ENCODE results near the gene ADAM19.
"Not testable (repeated sequence)": the region's sequence is repeated elsewhere in the genome, so short reads cannot be mapped to it uniquely, and the experiment has no call there.

ADAM19 gene

DNA sequence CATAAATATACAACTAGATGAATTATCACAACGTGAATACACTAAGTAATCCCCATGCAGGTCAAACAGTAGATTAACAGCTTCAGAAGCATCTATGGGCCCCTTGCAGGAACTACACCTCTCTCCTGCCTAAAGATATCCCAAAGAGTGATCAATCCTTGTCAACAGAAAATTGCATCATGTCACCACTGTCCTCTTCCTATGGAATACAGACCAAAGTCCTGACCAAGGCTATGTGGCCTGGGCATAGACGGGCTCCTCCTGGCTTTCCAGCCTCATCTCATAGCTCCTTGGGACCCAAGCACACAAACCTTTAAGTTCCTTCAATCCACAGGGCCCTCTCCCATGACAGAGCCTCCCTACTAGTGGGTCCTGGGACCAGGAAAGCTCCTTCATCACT lies 90.2 kb downstream of the ADAM19 start:
- DNase-seq (ENCODE audit: low spot score): no peak

DNA sequence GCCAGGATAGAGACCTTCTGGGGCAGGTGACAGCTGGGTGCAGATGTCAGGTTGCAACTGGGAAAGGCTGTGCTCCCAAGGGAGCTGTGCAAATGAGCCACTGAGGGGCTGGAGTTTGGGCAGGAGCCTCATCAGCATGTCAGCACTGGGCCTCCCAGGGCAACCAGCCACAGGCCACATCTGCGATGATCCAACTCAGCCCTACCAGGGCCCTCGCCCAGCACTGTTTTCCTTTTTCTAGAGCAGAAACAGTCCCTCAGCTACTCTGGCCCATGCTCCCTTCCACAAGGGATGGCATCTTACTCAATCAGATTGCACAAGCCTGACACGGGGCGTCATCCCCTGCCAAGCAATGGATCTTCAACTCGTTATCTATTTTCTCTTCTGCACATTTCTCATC lies 90.8 kb downstream of the ADAM19 start:
- no peak for DNase-seq (ENCODE audit: low spot score)

DNA sequence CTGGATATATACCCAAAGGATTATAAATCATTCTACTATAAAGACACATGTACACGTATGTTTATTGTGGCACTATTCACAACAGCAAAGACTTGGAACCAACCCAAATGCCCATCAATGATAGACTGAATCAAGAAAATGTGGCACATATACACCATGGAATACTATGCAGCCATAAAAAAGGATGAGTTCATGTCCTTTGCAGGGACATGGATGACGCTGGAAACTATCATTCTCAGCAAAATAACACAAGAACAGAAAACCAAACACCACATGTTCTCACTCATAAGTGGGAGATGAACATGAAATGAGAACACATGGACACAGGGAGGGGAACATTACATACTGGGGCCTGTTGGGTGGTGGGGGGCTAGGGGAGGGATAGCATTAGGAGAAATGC lies 92.9 kb downstream of the ADAM19 start:
- DNase-seq (ENCODE audit: low spot score): not testable (repeated sequence)

DNA sequence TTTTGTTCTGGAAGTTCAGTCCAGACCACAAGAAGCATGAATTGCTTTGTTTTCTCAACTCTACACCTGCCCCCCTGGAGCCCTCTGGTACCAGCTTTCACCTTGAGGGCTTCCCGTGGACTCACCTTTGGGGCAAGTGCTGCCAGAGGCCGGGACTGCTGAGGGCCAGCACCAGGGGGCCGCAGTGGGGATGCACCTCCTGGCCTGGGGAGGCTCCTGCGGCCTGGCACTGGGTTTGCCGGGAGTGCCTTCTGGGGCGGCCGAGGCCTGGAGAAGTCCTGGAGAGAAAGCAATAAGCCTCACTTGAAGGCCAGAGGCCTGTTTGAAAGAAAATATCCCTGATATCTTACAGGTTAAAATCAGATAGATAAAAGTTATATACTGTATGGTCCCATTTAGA lies 93.9 kb downstream of the ADAM19 start:
- no peak for DNase-seq (ENCODE audit: low spot score)

DNA sequence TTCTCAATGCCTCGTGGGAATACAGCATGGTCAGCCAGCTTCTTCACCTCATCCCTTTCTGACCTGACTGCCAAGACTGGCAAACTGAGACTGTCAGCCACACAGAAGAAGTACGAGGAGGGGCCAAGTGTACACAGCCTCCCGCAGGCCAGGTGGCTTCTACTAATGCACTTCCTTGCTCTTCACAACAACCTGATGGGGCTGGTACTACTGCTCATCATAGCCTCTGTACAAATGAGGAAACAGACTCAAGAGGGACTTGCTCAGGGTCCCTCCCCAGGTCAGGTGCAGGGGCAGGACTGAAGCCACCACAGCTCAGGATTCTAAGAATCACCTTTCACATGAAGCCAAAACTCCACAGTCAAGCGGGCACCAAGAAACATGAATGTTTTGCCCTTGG lies 94.3 kb downstream of the ADAM19 start:
- DNase-seq (ENCODE audit: low spot score): no peak

DNA sequence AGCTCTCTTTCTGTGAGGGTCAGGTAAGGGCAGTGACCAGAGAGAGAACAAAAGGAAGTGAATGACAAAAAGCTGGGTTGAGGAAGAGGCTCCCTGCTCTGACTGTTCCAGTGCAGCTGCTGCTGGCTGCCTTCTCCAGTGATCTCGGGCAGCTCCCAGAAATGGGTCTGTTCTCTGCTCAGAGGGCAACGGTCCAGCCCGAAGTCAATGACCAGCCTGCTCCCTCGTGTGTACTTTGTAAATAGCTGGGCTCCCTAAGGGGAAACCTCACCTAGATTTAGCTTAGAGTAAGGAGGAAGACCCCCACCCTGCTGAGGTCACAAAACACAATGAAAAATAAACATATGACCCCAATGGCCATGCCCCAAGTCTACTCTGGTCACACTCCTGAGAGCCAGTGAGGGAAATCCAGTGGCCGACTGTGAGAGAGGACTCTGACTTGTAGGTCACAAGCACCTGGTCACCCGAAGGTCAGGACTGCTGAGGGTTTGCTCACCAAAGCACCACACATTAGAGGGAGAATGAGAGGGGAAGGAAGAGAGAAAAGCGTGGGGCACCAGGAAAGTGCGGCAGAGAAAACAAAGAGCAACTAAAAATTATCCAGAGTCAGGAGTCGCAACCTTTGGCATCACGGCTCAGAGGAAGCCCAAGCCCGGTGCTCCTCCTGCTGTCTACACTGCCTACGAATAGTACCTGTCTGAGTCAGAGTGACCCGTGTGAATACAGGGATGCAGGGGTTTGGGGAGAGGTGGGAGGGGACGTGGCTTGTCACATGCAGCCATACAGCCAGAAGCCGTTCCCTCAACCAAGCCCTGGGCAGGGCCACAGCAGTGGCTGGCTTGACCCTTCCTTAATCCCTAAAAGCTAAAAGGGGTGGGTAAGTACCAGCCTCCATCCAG lies 95.7 kb downstream of the ADAM19 start:
- no peak for DNase-seq (ENCODE audit: low spot score)

DNA sequence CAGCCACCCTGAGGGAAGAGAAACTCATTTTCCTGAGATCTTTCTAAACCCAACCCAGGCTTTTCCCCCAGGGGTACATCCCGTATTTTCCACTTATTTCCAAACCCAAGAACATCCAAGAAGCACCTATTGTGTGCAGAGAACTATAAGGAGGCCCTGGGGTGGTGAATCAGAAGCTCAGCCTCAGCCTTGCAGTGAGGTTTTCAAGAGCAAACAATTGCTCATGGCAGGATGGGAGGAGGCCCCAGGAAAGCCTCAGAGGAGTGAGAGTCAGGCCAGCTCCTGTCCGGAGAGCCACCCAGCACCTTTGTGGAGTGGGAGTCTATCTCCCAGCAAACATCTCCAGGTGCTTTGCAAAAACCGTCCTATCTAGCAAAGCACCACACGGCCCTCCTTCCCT lies 96.4 kb downstream of the ADAM19 start:
- DNase-seq (ENCODE audit: low spot score): no peak

DNA sequence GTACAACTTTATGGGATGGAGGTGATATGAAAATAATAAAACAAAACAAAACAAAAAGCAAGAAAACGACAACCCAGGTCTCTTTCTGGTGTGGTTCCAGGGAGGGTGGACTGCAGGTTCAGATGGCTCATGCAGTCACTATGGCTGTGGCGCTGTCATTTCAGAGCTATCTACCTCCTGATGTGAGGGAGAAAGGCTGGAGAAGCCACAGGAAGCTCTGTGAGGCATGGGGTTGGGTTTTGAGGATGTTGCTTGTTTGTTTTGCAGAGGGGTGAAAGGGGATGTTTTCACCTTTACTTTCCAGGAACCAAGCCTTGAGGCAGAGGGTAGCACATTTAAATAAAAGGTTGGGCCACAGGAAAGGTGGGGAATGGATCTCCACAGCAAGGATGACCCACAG lies 96.8 kb downstream of the ADAM19 start:
- no peak for DNase-seq (ENCODE audit: low spot score)

DNA sequence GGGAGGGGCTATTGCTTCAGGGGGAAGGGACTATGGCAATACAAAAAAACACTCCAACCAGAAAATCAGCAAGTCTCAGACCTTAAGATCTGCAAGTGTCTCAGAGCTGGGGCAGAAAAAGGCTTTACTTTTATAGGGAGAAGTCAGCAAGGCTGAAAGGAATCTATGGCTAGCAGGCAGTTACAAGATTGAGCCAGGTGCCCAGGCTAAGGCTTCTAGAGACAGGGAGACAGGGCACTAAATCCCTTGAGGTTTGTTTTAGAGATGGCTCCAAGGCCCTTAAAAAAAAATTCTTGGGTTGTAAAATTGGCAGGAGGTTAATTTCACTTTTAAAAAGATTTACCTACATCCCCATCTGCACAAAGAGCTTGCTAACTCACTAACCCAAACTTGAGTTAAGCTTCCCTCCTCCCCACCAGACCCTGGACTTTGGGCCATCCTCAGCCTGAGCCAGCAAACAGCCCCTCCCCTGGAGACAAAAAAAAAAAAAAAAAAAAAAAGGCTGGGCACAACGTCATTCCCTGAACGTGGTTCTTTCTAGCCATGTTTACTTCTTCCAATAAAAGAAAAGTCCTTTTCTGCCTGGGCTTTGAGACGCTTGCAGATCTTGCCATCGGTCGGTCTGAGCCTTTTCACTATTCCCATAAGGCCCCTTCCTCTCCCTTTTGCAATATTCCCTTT lies 97.6 kb downstream of the ADAM19 start:
- no peak for DNase-seq (ENCODE audit: low spot score)

DNA sequence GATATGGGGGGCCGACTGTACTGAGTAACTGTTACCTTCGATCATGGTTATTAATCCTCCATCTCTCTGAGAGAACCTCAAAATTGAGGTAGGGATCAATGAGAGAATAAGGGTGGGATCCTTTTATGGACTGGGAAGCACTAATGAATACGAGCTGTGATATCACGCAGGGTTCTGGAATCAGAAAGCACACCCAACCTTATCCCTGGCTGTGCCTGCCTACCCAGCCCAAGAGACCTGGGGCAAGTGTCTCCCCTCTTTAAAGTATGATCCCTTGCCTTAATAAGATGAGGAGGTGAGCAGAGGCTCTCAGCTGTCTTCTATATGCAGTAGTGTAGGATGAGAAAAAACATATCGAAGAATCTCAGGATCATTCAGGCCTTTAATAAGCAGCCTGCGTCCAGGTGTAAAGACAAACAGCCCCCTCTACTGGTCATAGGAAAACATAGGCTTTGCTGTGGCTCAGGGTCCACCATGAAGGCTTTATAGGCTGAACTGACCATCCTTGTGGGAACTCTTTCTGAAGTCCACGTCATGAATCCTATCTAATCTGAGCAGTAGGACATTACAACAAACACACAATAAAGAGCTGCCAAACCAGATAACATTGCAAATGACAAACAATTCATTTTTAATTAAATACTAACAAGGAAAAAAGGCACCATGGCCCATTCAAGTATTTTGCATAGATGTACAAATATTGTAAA lies 98.7 kb downstream of the ADAM19 start:
- peak; percentile 57 for DNase-seq (ENCODE audit: low spot score)

DNA sequence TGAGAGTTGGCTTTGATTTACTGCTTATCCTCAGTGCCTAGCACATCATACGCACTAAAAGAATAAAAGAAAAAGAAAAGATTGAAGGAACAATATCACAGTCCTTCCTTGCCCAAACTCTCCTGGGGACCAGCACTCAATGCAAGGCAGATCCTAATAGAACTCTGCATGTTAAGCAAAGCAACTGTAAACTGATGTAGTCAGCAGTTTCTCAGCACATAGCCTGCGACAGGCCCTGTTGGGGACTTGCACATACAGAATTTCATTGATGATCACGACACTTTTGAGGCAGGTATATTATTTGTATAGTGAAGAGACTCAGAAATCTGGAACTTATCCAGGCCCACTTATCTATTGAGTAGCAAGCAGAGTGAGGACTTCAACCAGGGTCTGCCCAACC lies 100.1 kb downstream of the ADAM19 start:
- no peak for DNase-seq (ENCODE audit: low spot score)

DNA sequence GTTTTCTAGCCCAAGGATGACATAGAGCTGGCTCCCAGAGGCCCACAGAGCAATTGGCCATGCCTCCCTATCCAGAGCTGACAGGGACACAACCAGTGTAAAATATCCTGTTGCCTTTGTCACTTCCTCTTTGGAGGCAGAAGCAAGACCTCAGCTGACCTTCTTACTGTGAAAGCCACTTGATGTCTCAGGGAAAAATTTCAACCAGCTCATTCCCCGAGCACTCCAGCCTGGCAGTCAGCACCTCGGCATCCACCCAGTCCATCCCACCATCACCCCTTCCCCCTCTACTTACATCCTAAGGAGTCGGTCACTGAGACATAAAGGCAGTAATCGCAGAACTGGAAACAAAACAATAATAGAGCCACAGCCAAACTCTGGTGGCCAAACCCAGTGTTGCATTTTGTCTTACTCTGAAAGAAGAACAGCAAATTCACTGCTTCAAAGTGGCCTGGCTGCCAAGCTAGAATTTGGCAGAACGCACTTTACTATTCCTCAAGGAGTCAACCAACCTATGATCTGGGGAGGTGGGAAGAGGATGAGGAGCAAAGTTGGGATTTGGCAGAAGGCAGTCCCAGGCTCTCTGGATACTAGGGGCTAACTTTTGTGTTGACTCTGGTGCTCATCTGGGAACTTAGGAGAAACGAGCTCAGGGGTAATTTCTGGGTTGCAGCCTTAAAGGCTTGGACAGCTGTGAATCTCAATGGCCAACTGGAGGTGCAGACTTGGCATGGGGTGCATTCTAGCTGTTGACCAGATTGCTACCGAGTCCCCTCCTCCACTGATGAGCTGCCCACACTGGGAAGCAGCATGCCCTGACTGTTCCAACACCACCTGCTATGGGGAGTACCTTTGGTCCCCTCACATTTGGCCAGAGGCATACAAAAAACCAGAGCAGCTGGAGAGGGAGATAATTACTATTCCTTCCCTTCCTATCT lies 101.9 kb downstream of the ADAM19 start:
- DNase-seq (ENCODE audit: low spot score): peak; percentile 89

DNA sequence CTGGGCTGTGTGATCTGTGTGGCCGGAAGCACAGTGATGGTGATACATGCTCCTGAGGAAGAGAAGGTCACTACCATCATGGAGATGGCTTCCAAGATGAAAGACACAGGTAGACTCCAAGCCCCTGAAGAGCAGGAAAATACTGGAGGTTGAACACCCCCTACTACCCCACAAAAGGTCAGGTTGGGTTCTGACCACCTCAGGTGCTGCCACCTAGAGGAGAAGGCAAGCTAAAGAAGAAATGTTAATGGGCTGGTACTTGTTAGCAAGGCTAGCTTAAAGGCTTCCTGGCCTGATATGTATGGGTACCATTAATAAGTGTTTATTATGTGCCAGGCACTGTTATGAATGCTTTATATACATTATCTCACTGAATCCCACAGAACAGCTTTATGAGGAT lies 103.9 kb downstream of the ADAM19 start:
- no peak for DNase-seq (ENCODE audit: low spot score)

DNA sequence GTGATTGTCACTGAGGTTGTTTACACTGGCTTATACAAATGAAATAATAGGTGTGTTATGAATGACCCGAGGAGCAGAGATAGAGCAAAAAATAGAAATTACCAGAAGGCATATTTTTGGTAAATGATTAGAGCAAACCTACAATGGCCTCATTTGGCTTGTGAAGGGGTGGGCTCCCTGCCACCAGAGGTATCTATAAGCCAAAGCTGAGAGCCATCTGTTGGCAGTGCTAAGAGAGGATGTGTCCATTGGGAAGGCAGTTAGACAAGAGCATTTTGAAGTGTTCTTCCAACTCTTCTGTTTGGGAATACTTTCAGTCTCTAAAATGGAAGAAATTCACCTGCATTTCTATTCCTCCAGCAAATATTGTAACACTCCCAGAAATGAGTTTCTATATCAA lies 104.9 kb downstream of the ADAM19 start:
- DNase-seq (ENCODE audit: low spot score): no peak

DNA sequence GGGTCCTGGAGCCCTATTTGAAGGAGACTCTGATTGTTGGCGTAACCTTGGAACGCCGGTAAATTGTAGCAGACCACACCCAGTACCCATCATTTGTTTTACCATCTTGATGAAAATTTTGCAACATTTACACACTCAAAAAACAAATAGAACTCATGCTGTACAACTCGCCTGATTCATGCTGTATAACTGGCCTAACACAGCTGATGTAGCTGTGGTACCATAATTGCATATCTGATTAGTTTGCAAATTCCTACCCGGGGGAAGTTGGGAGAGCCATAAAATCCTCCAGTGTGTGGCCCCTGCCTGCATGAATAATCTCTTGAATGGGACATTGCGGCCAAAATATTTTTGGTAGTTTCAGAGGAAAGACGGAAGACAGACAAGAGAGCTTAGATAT lies 105.9 kb downstream of the ADAM19 start:
- no peak for DNase-seq (ENCODE audit: low spot score)

DNA sequence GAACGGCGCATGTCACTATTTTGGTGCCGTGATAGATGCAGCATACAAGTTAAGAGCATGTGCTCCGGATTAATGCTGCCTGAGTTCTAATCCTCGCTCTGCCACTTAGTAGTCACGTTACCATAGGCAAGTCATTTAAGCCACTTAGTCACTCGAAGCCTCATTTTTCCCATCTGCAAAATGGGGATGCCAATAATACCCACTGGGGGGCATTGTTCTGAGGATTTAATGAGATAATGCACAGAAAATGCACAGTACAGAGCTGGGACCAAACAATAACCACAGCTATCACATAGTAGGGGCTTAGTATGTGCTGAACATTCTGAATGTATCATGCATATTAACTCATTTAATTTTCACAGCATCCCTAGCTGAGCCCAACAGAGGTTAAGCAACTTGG lies 106.5 kb downstream of the ADAM19 start:
- DNase-seq (ENCODE audit: low spot score): no peak

DNA sequence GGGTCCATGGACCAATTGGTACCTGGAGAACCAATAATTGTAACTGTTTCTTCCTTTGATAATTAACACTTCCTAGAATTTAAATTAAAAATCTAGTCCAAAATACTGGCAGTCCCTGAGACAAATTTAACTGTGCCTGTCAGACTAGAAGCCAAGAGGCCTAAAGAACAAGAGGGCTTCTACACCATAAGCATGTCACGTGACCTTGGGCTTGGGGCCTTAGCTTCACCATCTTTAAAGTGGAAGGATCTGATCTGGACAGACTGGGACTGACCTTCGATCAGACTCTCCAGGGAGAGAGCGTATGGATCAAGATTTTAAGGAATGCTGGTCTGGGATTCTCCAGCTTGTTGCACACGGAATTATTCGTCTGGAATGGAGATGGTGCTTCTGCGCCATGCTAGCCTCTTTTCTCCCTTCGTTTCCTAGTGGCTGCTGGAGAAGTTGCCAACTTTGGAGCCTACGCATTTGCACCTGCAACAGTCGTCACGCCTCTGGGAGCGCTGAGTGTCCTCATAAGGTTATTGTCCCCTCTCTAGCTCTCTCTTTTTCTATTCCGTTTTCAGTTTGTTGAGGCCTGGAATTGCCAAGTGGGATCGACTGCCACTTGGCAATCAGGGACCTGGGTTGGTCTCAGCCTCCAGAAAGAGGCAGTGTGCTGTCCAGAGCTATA lies 107.1 kb downstream of the ADAM19 start:
- no peak for DNase-seq (ENCODE audit: low spot score)

DNA sequence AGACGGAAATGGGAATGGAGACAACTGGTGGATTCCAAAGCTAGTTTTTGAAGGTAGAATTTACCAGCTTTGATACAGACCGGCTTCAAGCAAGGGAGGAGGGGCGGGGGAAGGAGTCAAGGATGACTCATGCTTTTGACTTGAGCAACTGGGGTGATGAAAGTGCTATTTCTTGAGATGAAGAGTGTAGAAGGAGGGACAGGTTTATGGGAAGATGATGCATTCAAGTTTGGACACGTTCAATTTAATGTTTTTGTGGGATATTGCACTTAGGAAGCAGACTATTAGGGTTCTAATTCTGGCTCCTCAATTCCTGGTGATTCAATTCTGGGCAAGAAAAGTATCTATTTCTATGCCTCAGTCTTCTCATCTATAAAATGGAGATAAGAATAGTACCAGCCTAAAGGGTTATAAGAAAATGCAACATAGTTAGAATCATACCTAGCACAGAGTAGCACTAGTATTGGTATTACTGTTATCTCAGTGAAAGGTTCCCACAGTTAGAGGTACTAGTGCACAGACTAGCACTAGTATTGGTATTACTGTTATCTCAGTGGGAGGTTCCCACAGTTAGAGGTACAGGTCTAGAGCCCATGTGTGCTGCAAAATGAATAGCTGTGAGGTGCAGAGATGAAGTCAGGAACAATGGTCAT lies 110.9 kb downstream of the ADAM19 start:
- no peak for DNase-seq (ENCODE audit: low spot score)

DNA sequence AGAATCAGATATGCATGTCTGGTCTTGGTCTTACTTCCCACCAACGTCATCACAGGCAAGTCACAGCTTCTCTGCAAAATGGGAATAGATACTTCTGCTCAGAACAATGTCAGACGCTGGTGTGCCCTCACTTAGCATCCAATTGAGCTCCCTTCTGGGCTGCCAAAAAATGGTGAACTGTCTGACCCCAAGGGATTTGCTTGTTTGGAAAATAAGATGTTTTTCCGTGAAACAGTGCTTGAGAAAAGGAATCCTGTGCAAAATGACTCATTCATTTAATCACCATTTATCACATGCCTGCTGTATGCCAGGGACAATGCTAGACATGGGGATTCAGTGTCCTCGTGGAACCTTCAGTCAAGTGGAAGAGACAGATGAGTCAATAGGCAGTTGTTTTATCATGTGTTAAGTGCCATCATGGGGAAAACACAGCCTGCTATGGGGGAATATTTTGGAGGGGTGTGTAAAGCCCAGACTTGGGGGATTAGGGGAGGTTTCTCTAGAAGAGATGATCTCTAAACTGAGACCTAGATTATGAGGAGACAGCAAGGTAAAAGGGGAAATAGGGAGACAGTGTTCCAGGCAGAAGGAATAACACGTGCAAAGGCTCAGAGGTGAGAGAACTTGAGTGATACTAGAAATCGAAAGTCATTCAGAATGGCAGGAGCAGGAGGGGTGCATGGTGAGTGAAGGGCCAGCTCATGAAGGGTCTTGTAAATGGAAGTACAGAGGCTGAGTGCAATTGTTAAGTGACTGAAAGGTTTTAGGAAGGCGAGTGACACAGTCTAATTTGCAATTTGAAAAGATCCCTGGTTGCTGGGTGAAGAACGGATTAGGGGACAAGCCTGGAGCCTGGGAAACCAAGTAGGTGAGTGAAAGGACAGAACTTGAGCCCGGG lies 111.7 kb downstream of the ADAM19 start:
- DNase-seq (ENCODE audit: low spot score): peak; percentile 53

DNA sequence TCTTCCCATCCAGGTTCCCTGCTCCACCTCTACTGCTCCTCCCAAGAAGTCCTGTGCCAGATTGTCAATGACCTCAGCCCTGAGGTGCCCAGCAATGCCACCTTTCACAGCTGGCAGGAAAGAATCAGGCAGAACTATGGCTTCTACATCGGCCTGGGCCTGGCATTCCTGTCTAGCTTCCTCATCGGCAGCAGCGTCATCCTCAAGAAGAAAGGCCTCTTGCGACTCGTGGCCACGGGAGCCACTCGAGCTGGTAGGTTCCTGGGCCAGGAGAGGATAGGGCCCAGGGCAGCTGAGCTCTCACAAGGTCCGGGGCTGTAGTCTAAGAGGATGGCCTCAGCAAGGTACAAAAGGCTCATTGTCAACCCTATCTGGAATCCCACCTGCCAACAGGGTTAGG lies 112.5 kb downstream of the ADAM19 start:
- no peak for DNase-seq (ENCODE audit: low spot score)
